NCI-H146 (cell line): ENCODE measurements around the gene GATA2.
A peak's percentile ranks its signal among the peaks of the same experiment; 100 is the strongest.

Experiments
- DNase-seq: peaks from one replicate; lab custom pipeline; 2025; lab: John Stamatoyannopoulos, UW

GATA2 gene

GRCh38 chr3:128433837-128434165, 59.2 kb downstream of the GATA2 start:
- peak; percentile 54 for DNase-seq

GRCh38 chr3:128432971-128433836, 59.8 kb downstream of the GATA2 start:
- DNase-seq, result peak; percentile 86

- DNase-seq, result peak; percentile 89
Observed at GRCh38 chr3:128432301-128432970, 60.6 kb downstream of the GATA2 start.

- no peak for DNase-seq
Observed at GRCh38 chr3:128431803-128432300, 61.1 kb downstream of the GATA2 start.

- no peak for DNase-seq
Observed at GRCh38 chr3:128430731-128431130, 62.3 kb downstream of the GATA2 start.

DNA sequence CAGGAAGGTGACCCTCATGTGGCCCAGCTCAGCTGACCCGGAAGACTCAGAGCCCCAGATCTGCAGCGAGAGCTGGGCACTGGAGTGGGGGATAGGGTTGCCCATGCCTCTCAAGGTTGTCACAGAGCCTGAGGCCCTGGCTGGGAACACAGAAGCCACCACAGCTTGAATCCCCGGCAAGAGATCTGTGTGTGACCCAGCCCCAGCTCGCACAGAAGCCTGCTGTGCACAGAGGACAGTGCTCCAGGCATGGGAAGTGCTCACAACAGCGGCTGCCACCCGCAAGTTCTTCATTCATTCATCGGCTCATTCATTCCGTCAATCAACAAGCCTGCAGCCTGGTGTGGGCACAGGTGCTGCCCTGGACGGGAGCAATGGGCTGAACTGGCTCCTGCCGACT, 62.7 kb downstream of the GATA2 start:
- DNase-seq, result no peak

GRCh38 chr3:128429751-128430150, 63.2 kb downstream of the GATA2 start:
- DNase-seq, result no peak
